COLO668 (cell line): Measurements from ENCODE around the gene HACD2.

Experiments
- DNase-seq: peaks from one replicate; lab custom pipeline; 2025; ENCODE audit not compliant: unreplicated experiment; lab: John Stamatoyannopoulos, UW

The HACD2 gene, protein sequence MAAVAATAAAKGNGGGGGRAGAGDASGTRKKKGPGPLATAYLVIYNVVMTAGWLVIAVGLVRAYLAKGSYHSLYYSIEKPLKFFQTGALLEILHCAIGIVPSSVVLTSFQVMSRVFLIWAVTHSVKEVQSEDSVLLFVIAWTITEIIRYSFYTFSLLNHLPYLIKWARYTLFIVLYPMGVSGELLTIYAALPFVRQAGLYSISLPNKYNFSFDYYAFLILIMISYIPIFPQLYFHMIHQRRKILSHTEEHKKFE

DNA sequence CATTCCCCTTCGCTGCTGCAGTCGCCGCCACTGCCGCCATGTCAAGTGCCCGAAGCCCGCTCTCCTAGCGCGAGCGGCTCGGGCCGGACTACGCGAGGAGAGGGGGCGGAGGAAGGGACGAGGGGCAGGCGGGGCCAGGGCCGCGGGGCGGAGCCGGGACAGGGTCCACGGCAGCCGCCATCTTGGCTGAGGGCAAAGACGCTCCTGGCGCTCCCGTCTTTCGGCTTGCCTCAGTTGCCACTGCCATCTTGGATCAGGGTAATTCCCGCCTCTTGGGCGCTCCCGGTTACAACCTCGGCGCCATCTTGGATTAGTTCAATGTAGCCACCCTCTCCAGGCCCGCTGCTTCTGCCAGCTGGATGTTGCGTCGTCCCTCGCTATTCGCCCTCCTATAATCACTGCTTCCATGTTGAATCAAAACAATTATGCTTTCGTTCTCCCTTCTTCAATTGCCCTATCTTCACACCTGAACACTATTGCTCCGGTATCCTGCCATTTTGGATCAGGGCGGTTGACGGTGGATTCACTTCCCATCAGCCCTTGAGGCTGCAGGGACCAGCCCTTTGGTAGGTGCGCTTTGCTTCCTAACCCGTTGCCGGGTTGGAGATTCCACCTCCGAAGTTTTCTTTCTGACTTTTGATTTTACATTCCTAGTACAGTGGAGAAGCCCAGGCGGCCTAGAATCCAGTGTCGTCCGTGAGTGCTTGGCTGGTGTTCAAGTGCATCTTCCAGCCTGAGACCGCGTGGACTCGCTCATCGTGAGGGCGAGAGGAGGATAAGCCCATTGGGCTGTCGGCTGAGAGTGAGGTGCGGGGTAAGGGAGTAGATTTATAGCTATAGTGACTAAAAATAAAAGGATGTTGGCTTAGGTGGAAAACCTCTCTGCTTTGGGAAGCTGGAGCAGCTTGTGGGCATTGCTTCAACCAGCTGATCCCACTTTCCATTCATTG is at the start of gene HACD2:
TSS of gene HACD2 (minus strand) at position 66 of the 950 bp plus-strand sequence. CDS start at position 40, 26 bp downstream.
- peak; percentile 94 for DNase-seq

DNA sequence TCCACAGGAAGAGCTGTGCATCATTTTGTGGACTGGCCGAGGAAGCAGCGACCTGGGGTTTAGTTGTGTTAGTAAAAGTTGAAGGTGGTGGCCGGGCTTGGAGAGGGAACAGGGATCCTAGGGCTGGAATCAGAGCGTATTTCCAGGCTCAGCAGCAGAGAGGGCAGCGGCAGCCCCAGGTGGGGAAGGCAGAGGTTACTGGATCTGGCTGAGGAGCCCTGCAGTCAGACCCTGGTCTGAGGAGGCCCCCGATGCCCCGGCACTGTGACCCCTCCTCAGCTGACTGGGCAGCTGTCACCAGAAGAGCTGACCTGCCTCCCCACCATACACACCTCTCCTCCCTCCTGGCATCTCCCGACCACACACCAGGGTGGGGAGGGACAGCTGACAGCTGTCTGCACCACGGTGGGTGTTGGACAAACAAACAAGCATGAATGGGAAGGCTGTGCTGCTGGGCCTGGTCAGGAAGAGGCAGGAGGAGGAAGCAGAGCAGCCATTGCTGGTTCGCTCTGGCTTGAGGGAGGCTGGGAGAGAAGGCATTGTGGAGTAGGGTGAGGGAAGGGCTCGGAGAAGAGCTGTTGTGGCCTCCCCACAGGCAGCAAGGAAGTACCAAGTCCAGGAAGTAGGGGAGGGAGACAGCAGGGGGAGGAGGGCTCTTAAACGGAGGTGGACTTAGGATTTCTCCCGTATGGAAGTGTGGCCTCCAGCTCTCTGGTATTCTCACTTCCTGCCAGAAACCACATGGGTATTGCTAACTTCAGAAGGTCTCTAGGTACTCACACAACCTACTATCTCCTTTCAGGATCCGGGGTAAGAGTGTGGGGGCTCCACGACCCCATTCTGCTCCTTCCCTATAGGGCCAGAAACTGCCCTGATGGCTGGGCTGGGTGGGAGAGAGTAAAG is 49.5 kb upstream of the HACD2 start:
- DNase-seq, result peak; percentile 17

DNA sequence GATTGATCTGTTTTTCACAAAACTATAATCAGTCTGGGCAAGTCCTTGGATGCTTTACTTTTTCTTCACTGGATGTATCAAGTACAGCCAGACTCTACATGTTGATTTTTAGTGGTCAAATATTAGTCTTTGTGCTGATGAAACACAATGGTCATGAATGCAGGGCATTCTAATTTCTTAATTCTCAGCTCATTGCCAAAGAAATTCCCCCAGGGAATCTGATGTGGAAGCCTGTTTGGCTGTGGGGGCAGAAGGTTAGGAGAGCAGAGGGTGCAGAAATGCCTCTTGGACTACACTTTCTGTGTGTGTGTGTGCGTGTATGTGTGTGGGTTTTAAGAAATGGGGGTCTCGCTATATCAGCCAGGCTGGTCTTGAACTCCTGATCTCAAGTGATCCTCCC is 48.7 kb upstream of the HACD2 start:
- no peak for DNase-seq

DNA sequence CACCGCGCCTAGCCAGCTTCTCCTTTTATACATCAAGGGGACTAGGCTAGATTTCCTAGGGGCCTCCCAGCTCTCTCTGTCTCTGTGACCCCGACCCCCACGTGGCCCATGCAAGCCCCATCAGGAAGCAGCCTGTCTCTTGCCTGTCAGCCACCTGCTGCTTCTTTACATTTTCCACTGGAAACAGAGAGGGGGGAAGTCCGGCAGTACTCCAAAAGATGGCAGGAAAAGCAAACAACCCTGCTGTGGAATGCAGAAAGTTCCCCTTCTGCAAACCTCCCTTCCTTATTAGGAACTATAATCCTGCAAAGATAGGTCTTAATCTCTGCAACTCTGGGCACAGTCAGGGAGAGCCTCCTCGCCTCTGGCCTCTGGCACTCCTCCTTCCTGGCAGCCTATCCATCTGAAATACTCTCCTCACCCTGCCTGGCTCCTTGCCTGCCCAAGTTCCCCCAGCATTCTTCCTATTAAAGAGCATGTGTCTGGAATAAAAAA is 47.4 kb upstream of the HACD2 start:
- DNase-seq, result no peak

DNA sequence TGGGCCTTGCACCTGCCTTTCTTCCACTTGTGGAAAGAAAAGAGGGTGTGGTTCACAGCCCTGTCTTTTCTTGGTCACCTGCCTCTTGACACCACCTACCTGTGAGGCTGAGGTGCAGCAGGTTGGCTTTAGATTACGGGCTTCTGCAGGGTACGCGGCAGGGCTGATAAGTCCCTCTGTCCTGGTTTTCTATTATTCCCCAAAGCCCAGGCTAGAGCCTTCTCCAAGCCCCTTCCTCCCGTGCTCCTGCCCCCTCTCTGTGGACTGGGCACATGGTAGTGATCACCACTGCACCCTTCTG is 44.8 kb upstream of the HACD2 start:
- no peak for DNase-seq

DNA sequence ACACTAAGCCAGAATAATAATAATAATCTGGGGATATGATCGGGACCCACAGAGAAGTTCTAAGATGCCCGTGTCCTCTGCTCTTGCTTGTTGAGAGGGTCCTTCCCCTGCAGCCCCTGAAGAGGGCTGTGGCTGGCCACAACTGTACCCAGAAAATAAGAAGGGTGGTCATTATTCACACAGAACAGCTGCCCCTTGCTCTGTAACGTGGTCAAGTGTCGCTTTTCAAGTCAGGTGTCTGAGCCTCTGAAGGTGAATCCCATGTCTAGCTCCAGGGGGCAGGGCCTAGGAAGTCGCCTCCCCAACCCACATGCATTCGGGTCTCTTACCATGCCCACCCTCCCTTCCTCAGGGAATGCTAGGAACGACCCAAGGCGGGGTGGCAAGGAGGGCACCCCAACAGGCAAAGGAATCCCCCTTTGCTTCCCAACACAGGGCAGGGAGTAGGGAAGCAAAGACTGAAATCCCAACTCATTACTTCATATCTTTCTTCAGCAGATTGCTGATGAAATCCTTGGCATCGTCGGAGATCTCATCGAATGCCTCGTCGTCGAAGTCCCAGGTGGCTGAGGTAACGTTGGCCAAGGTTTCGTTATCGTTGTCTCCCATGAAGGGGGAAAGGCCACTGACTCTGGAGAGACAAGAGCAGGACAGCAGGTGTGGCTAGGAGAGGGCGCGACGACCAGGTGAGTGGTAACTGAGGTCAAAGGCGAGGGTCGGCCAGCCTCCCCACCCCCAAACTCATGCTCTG is 44.3 kb upstream of the HACD2 start:
- no peak for DNase-seq

DNA sequence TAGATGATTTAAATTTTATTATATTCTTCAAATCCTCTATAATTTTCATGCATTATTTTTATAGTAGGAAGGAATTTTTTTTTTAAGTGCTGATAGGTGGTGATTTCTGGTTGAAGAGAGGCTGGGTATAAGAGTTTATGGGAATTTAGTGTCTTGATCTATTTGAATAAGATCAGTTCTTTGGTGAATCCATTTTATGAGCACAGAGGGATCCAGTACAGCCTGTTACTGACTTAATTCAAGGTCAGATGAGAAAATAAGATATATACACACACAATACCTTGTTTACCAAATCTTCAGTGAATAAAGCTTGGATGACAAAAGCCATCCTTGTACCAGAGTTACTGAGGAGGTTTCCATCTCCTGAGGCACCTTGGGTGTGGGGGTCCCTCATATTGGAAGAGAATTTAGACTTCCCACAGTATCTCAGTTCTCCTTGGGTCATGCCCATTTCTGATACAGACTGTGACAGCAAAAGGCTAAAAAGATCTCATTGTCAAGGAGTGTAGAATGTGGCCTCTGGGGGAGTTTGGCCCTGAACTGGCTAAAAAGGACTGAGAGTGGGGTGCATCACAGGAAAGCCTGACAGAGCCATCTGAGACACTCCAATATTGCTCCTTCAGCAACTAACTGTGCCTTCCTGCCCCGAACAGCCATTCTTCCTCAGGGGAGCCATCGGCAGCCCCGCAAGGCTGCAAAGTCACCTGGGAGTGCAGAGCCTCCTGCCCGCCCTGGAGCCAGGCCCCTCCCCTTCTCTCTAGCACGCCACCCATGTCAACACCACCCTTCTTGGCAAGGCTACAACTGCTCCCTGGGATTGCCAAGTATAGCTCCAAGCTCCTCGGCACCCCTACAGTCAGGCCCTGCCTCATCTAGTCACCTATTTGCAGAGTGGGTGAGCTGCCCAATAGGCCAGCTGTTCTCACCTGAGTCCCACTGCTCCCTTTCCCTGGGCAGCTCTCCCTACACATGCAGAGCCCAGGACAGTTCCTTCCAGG is 43.1 kb upstream of the HACD2 start:
- no peak for DNase-seq

DNA sequence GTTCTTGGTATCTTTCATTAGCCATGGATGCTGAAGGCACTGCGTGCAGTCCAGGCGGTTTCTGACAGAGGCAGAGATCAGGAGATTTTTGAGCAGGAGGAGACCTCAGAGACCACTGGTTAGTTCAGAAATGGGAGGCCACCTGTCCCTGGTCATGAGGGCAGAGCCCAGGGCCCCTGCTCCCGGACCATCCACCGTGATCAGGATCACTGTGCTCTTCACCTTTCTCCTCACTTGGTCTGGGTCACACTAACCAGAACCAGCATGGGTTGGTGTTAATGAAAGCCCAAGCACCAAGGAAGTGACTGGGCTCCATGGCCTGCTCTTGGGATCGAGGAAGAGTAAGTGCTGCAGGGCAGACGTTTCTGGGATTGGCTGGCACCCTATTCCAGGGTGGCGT is 42.0 kb upstream of the HACD2 start:
- no peak for DNase-seq

DNA sequence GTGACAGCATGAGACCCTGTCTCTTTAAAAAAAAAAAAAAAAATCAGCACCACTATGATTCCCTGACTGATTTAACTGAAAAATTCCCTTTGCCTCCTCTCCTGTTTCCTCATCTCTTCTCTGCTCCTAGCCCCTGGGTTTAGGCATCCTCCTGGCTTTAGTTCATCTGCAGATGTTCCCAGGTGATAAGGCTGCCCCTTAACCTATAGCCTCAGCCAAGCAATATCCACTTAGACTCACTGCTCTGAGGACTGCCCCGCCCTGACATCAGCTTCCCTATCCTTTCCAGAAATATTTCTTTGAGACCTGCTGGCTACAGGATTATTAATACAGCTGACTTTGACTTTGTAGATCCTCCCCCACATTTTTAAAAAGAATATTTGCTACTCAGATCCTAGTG is 39.4 kb upstream of the HACD2 start:
- no peak for DNase-seq

DNA sequence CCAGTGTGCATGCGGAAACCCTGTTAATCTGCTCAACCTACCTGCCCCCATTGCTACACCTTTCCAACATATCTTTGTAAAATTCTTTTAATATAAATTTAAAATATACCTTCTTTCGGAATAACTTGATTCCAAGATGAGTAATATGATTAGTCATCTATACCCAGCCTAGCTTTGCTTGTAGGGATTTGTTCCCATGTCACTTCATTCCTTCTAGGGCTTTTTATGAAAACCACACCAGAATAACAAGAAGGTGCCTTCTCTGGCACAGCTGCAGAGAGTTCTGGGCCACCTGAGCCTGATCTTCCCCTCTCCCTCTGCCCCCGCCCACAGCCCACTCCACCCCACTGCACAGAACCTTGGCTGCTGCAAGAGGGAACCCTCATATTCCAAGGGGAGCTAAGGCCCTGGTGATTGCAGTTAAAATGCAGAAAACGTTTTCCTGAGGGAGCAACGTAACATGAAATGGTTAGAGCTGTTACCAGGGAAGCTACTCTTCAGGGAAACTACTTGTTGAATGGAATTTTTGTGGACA is 38.6 kb upstream of the HACD2 start:
- no peak for DNase-seq

DNA sequence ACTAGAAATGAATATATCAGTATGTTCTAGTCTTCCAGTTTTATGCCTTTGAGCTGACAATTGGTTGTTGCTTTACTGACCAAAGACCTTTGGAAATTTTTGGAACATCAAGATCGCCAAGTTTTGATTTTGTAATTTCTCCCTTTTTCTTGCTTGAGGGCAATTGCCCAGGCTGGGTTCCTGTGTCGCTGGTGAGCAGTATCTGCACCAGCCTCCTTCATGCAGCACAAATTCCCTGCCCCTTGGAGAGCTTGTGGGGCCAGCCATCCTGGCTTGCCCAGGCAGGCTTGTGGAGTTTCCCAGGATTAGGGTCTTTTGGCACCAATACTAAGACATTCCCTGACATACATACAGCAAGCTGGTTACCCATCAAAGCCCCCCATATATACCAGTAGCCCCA is 37.9 kb upstream of the HACD2 start:
- no peak for DNase-seq

DNA sequence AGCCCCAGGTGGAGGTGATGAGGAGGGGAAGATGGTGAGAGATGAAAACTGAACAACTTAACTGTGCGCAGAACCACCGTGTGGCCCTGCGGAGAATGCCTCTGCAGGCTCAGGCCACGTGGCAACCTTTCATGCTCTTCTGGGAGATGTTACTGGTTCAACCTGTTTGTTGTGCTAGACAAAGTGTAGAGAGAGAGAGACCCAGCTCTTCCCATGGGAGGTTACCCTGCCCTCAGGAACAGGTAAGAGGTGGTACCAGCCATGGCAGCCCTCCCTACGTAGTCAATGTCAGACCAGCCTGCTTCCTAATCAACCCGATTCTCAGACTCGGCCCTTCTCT is 37.0 kb upstream of the HACD2 start:
- DNase-seq, result no peak

DNA sequence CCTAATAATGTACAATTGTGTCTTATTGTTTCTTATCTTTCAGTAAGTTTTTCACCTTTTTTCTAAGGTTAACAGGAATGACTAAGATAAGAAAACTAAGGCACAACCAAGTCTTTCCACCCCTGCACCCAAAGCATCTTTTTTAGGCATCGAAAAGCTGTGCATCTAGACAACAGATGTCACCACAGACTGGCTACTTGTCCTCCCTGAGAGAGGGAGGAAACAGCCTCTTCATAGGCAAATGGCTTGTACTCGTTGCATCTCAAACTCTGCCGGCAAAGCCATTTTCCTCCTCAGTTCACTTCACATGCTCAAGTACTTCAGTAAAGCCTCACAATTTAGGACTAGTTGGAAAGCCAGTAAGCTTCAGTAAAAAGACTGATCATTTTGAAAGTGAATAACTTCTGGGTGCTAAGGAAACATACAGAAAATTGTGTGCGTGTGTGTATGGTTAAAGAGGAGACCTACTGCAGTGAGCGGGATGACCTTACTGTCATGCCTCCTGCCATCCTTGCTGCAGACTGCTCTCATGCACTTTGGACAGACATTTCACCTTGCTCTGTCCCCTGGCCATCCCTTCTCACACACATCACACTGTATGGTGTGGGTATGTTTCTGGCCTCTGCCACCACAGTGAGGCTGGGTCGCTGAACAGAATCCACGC is 36.5 kb upstream of the HACD2 start:
- no peak for DNase-seq

DNA sequence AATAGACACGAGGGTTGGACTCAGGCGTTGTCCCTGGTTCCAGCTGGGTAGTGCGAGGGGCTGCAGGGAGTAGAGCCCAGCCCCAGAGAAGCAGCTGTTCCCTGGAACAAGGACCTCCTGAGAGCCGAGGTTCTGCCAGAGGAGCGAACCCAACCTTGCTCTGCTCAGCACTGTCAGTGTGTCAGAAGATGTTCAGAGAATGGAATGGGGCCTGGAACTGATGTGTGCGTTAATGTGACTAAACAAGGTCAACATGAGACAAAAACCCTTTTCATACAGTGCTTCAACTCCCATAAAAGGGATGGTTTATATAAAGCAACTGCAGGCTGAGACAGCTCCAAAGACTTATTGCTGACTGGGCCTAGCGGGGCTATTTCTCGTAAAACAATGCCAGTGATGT is 35.5 kb upstream of the HACD2 start:
- no peak for DNase-seq

DNA sequence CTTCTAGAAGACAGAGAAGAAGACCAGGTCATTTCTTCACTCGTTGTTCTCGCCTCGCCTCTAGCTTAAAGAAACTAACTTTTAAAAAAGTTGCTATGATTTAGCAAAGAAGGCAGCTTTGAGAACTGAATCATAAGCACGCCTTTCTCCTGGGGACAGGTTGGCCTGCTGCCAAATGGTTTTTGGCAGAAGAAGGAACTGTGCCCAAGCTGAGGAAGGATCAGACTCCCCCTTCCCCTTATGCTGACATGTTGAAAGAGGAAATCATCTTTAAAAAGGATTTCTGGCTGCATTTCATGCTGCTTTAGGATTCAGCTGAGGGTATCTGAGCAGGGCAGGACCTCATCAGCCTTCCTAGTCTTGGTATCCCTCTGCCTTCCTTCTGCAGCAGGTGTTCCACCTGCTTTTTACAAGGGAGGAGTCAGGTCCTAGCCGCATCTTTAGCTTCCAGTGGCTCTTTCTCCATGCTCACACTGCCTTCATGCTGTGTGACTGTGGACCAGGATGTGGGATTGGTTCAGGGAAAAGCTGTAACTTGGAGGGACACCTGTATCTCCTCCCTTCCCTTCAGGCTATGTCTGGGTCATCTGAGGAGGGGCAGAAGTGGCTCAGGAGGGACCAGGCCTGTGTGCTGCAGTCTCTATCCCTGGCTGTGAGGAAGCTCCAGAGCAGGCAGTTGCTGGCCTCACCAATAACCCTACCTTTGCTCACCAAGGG is 34.1 kb upstream of the HACD2 start:
- DNase-seq, result no peak

DNA sequence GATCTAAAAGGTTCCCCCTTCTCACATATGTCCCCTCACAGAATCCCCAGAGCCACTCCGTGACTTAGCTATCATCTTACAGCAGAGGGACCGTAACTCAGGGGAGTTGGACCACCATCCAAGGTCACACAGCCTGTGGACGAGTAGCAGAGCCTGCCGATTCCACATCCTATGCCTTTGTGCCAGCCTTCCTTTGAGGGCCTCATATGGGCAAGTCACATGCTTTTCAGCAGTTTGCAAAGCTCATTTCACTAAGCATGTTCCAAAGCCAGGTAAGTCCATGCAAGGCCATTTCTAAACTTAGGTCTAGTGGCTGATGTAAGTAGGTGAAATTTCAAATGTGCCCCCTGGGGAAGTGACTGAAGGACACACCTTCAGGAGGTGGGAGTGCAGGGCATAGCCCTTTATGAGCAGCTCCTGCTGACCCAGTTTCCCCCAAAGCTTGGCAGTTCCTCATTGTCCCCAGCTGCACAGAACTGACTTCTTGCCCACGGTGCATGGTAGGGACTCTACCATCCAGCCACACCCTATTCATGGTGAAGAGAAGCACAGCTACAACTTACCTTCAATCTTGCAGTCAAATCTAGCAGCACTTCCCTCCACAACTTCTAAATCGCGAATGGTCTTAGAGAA is 33.3 kb upstream of the HACD2 start:
- no peak for DNase-seq

DNA sequence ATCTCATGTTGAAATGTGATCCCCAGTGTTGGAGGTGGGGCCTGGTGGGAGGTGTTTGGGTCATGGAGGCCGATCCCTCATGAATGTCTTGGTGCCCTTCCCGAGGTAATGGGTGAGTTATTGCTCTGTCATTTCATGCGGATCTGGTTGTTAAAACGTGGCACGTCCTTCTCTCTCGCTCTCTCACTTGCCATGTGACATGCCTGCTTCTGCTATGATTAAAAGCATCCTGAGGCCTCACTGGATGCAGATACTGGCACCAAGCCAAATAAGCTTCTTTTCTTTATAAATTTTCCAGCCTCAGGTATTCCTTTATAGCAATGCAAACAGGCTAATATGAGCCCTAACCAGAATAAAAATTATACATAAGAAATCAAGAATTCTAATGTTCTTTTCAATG is 31.7 kb upstream of the HACD2 start:
- no peak for DNase-seq

DNA sequence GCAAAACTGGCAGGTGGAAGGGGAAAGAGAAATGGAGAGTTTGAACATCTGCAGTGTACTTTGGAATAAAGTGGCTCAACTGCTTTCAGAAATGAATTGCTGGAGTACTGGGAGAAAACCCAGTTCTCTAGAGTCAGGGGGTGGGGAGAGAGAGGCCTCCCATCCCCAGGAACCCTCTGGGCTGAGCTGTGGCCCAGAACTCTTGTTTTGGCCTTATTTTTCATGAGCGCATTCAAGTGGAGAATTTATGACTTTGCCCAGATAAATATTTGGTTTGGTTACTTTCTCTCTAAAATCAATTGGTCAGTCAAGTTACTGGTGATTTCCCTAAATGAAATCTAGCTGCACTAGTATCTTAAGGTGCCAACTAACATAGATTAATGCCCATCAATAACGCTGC is 28.7 kb upstream of the HACD2 start:
- DNase-seq, result no peak
